Suprapubic skin (tissue), 4 donors: ENCODE results near the gene FYN.

ENCODE experiments used
- CTCF ChIP-seq, 2 donors: fragments of 200-600 bp in 1 of 2; fragments of 450-650 bp in 1 of 2; sonication (generic) in 1 of 2; IDR thresholded peaks; one replicate each; pipeline ENCODE4 v1.5.1; 2016 to 2019; ENCODE audit warnings: antibody characterized with exemption in 2 of 2, mild to moderate bottlenecking in 1 of 2, moderate library complexity in 1 of 2
- EP300 ChIP-seq: sonication (generic); formaldehyde crosslinking; IDR thresholded peaks from one replicate; pipeline ENCODE4 v1.6.1; 2017; ENCODE audit warnings: antibody characterized with exemption
- POLR2A ChIP-seq, 2 donors: fragments of 450-650 bp; IDR thresholded peaks; one replicate each; pipeline ENCODE4 v1.6.1; 2017; ENCODE audit warnings: antibody characterized with exemption in 2 of 2, mild to moderate bottlenecking in 2 of 2, moderate library complexity in 2 of 2
- POLR2AphosphoS5 ChIP-seq, 3 donors: sonication (generic); formaldehyde crosslinking; IDR thresholded peaks; one replicate each; pipeline ENCODE4 v1.6.1; 2017; ENCODE audit warnings: antibody characterized with exemption in 3 of 3

GRCh38 chr6:111888928-111889695, 15.9 kb upstream of the FYN start:
- TF ChIP-seq CTCF (IDR thresholded peaks at IDR 0.05) (no peak), EP300 (no peak), POLR2A (IDR thresholded peaks at IDR 0.05) (no peak), POLR2AphosphoS5 (IDR thresholded peaks at IDR 0.05) (no peak)
